ENCODE results near the gene OSBPL9.
"Not testable (repeated sequence)": the region's sequence is repeated elsewhere in the genome, so short reads cannot be mapped to it uniquely, and the experiment has no call there.

Gene OSBPL9

DNA sequence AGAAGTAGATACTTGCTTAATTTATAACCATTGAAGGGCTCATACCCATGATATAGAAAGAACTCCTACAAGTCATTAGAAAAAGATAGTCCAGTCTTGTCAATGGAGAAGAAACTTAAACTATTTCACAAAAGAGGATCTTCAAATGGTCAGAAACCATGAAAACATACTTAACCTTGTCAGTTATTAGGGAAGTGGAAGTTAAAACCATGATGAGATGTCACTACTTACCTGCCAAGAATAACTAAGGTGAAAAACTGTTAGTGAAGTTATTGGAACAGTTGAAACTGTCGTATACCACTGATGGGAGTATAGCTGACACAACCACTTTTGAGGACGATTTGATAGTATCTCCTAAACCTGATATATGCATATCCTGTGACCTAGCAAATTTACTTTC is 46.8 kb downstream of the OSBPL9 start:
- DNase-seq (ENCODE audit: low read depth in 2 of 2) = no peak

DNA sequence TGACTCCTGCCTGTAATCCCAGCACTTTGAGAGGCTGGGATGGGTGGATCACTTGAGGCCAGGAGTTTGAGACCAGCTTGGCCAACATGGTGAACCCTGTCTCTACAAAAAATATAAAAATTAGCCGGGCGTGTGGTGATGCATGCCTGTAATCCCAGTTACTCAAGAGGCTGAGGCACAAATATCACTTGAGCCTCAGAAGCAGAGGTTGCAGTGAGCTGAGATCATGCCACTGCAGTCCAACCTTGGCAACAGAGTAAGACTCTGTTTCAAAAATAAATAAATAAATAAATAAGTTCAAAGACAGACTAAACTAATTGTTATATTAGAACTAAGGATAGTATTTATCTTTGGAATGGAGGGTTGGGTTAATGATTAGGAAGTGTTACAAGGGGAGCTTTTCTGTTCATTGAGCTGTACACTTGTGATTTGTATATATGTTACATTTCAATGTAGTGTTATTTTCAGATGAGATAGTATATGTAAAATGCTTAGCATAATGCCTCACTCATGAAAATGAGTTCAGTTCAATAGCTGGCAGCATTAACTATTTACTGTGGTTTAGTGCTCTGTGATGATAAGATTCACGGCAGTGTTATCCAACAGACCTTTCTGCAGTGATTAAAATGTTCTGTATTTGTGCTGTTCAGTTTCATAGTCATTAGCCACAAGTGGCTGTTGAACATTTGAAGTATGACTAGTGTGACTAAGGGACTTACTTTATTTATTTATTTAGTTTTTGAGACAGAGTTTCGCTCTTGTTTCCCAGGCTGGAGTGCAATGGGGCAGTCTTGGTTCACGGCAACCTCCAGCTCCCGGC is 47.7 kb downstream of the OSBPL9 start:
- no peak for DNase-seq (ENCODE audit: low read depth in 2 of 2)

DNA sequence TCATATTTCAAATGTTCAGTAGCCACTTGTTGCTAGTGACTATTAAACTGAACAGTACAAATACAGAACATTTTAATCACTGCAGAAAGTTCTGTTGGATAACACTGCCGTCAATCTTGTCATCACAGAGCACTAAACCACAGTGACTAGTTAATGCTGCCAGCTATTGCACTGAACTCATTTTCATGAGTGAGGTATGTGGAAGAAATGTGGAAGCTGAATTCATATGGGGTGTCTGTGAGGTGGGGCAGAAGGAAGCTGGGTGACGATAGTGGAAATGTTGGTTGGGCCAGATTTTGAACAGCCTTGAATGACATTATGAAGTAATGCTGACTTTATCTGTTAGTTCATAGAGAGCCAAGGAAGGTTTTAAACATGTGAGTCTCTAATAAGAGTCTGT is 49.6 kb downstream of the OSBPL9 start:
- DNase-seq (ENCODE audit: low read depth in 2 of 2) = no peak

DNA sequence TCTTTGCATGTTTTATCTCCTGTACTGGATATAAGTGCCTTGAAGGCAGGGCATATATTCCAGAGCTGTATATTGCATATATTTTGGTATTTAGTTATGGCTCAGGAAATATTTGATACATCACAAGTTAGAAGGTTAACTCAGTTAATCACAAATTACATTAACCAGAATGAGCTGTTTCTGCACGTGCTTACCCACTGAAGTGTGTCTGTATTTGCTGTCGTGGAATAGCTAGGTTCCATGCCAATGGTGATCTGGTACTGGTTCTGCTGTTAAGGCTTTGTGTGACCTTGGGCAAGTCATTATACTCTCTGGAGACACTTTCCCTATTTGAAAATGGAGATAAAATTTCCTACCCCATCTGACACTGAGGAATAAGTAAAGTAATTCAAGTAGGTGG is 50.7 kb downstream of the OSBPL9 start:
- no peak for DNase-seq (ENCODE audit: low read depth in 2 of 2)

DNA sequence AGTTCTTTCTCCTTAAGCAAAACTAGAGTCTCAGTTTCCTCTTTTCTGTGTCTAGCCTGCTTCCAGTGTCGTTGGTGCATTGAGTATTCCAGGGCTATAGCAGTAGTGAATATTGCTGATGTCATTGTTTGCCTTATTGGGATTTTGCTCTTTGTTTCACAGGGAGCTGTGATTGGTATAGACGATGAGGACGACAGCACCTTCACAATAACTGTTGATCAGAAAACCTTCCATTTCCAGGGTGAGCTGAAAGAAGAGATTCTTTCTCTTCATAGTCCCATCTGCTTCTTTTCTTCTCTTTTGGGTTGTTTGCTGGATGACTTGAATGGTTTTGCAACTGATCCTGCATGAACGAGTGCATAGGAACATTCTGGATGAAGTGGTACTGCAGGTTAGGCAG is 52.4 kb downstream of the OSBPL9 start:
- no peak for DNase-seq (ENCODE audit: low read depth in 2 of 2)

GRCh38 chr1:51669816-51670215 is 52.9 kb downstream of the OSBPL9 start:
- DNase-seq (ENCODE audit: low read depth in 2 of 2) = no peak

DNA sequence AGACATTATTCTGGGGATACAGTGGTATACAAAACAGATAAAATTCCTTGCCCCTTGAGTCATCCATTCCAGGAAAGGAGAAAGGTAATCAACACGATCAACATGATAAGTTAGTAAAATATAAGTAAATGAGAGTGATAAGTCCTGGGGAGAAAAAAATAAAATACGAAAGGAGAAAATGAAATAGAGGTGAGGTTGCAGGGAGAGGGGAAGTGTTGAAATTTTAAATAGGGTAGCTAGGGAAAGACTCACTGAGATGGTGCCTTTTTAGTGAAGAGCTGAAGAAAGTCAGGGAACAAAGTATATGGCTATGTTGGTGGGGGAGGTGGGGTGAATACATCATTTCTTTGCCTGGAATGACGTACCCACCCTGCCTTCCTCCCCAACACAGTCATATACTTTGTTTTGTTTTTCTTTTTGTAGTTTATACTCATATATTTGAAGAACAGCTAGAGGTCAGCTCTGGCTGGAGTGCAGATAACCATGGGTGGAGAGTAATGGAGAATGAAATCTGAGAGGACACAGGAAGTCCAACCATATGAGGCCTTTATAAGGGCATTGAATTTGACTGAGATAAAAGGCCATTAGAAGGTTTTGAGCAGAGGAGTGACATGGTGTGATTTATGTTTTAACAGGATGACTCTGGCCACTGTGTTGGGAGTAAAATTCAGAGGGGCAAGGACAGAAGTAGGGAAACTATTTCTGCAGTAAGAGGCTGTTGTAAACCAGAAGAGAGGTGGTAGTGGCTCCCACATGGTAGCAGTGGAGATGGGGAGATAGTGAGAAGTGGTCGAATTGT is 54.8 kb downstream of the OSBPL9 start:
- DNase-seq (ENCODE audit: low read depth in 2 of 2) = no peak

DNA sequence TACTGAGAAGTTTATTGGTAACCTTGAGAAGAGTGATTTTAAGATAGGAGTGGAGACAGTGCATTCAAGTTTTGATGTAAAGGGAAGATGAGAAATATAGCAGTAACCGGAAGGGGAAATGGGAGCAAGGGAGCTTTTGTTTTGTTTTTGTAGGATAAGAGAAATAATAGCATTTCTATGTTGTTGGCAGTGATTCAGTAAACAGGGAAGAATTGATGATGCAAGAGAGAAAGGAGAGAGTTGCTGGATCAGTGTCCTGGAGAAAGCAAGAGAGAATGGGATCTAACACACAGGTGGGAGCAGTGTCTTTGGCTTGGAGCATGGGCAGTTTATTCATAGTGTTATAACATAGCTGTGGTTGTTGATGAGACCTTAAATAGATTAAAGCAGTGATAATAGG is 56.4 kb downstream of the OSBPL9 start:
- DNase-seq (ENCODE audit: low read depth in 2 of 2) = no peak

DNA sequence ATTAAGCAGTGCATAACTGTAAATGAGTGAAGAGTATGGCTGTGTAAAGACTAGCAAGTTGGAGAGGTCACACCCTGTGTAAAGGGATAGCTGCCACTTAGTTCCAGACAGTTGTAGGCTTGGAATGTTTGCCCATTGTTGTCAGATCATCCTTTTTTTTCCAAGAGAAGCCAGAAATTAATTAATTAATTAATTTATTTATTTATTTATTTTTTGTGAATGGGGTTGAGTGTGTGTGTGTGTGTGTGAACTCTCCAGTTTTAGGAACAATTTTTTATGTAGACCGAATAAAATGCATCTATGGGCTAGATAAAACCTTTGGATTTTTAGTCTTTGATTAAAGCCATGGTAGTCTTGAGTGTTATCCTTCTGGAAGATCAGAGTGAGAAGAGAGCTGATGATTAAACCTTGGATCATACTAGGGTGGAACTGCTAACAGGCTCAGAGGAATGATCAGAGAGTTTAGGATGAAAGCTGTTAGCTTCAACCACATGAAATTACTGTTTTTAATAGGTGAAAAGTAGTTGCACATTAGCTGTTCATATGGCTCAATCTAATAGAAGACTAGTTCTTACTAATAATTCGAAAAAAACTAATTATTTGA is 58.4 kb downstream of the OSBPL9 start:
- no peak for DNase-seq (ENCODE audit: low read depth in 2 of 2)

GRCh38 chr1:51679435-51679834 is 62.5 kb downstream of the OSBPL9 start:
- no peak for DNase-seq (ENCODE audit: low read depth in 2 of 2)

DNA sequence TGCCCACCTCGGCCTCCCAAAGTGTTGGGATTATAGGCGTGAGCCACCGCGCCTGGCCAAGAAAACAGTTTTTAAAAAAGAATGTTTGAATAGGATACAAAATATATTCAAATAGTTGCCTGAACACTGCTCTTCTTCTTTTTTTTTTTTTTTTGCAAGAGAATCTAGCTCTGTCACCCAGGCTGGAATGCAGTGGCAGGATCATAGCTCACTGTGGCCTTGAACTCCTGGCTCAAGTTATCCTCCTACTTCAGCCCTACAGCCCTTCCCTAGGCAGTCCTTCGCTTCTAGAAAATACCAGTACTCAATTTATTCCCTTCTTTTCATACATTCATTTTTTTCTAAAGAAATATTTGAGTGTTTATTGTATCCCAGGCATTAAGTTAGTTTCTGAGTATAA is 67.9 kb downstream of the OSBPL9 start:
- DNase-seq (ENCODE audit: low read depth in 2 of 2) = no peak

DNA sequence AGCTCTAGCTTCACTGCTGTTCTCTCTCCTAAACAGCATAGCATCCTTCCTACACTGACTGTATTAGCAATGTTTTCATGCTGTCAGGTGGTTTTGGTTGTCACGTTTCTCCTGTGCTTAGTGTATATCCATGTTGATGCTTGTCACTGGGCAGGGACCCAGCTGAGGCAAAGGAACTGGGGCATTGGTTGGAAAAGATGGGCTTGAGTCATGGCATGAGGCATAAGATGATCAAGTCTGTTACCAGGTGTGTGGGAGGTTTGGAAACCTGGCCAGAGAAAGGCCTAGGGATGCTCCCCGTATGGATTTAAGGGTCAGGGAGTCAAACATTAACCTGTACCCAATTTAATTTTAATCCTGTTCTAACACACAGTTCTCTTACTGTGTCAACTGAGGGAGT is 69.6 kb downstream of the OSBPL9 start:
- no peak for DNase-seq (ENCODE audit: low read depth in 2 of 2)

DNA sequence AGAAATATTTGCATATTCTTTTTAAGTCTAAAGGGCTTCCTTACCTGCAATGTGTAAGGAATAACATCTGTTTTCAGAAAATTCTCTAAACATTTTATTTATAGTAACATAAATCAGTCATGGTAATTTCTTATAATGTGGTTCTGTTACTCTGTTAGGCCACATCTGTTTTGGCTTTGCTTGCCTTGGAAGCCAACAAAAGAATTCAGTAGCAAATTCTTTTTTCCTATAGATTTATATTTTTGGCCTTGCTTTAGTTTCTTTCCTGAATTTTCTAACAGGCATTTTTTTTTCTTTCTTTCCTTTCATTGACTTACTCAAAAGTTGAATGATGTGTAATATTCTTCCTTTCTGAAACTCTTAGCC is 72.2 kb downstream of the OSBPL9 start:
- no peak for DNase-seq (ENCODE audit: low read depth in 2 of 2)

- DNase-seq (ENCODE audit: low read depth in 2 of 2) = no peak
These were observed 72.8 kb downstream of the OSBPL9 start for GRCh38 chr1:51689643-51690042.

GRCh38 chr1:51690285-51690961 is 73.5 kb downstream of the OSBPL9 start:
- no peak for DNase-seq (ENCODE audit: low read depth in 2 of 2)

DNA sequence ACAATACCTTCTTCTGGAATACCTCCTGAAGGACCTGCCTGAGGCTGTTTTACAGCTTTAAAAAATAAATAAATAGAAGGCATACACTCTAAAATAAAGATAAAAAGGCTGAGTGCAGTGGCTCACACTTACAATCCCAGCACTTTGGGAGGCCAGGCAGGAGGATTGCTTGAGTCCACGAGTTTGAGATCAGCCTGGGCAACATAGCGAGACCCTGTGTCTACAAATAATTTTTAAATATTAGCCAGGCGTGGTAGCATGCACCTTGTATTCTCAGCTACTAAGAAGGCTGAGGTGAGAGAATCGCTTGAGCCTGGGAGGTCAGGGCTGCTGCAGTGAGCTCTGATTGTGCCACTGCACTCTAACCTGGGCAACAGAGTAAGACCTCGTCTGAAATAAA is 75.0 kb downstream of the OSBPL9 start:
- no peak for DNase-seq (ENCODE audit: low read depth in 2 of 2)

GRCh38 chr1:51693419-51694155 is 76.7 kb downstream of the OSBPL9 start:
- no peak for DNase-seq (ENCODE audit: low read depth in 2 of 2)

DNA sequence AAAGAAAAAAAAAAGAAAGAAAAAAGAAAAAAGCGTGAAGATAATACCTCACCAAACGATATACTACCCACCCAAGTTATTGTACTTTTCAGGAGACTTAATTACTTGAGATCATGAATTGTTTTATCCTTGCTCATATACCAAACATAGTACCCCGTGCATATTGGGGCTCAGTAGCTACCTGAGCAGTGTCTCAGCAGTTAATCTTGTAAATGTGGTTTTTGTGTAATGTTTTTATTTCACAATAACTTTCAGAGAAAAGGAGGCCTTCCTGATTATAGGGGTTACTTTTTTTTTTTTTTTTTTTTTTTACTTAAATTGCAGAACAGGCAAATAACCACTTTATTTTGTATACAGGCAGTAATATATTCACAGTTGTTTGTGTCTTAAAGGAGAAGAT is 80.3 kb downstream of the OSBPL9 start:
- no peak for DNase-seq (ENCODE audit: low read depth in 2 of 2)

DNA sequence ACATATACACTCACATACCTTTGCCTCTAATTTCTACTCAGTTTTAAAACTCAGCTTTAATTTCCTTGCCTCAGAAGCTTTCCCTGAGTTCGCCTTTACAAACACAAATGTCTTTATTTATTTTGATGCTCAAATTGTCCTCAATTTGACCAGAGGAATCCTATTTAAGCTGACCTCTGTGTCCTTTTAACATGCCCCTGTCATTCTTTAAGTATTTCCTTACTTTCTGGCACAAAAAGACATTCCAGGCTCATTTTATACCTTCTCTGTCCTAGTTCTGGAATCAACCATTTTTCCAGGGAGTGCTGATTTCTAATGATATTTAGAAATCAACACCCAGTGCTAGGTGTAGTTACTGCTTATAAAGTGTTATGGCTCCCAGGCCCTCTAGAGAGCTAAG is 82.5 kb downstream of the OSBPL9 start:
- DNase-seq (ENCODE audit: low read depth in 2 of 2) = no peak

DNA sequence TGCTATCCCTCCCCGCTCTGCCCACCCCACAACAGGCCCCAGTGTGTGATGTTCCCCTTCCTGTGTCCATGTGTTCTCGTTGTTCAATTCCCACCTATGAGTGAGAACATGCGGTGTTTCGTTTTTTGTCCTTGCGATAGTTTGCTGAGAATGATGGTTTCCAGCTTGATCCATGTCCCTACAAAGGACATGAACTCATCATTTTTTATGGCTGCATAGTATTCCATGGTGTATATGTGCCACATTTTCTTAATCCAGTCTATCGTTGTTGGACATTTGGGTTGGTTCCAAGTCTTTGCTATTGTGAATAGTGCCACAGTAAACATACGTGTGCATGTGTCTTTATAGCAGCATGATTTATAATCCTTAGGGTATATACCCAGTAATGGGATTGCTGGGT is 84.9 kb downstream of the OSBPL9 start:
- not testable (repeated sequence) for DNase-seq (ENCODE audit: low read depth in 2 of 2)

DNA sequence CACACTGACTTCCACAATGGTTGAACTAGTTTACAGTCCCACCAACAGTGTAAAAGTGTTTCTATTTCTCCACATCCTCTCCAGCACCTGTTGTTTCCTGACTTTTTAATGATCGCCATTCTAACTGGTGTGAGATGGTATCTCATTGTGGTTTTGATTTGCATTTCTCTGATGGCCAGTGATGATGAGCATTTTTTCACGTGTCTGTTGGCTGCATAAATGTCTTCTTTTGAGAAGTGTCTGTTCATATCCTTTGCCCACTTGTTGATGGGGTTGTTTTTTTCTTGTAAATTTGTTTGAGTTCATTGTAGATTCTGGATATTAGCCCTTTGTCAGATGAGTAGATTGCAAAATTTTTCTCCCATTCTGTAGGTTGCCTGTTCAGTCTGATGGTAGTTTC is 85.3 kb downstream of the OSBPL9 start:
- DNase-seq (ENCODE audit: low read depth in 2 of 2) = not testable (repeated sequence)

GRCh38 chr1:51705035-51705434 is 88.1 kb downstream of the OSBPL9 start:
- DNase-seq (ENCODE audit: low read depth in 2 of 2) = no peak
